Heart right ventricle (tissue), 16 donors: Measurements from ENCODE around the gene YBX1. TPM values are rescaled to one million over a fixed set of nuclear protein-coding genes. Genes with fewer than 3 reads are reported as not detected.

Experiments
- ATAC-seq, 8 donors: fragments of 200-7000 bp; cut with Tn5 transposase; one replicate each; pipeline ENCODE4 v1.9.1; 2020; ENCODE audit warnings: mild to moderate bottlenecking in 8 of 8, moderate library complexity in 8 of 8, moderate number of reproducible peaks in 1 of 8
- DNase-seq, 2 donors: peaks; one replicate each; pipeline ENCODE4 v3.0.0-alpha.2; 2020
- H3K27ac ChIP-seq, 10 donors: fragments of 200-600 bp; sonication (generic) in 2 of 10; one replicate each; pipeline versions ENCODE4 v1.5.0 to v1.8.0; 2020 to 2022; ENCODE audit warnings: mild to moderate bottlenecking in 3 of 10
- H3K27me3 ChIP-seq, 7 donors: fragments of 200-600 bp; one replicate each; pipeline ENCODE4 v1.8.0; 2021 to 2022; ENCODE audit warnings: mild to moderate bottlenecking in 2 of 7
- H3K36me3 ChIP-seq, 9 donors: fragments of 200-600 bp; sonication (generic) in 1 of 9; one replicate each; pipeline versions ENCODE4 v1.5.0 to v1.8.0; 2020 to 2022; ENCODE audit warnings: mild to moderate bottlenecking in 2 of 9
- H3K4me1 ChIP-seq, 9 donors: fragments of 200-600 bp; sonication (generic) in 1 of 9; one replicate each; pipeline versions ENCODE4 v1.5.0 to v1.8.0; 2020 to 2022; ENCODE audit warnings: mild to moderate bottlenecking in 4 of 9
- H3K4me3 ChIP-seq, 10 donors: fragments of 200-600 bp; sonication (generic) in 2 of 10; one replicate each; pipeline versions ENCODE4 v1.5.0 to v1.8.0; 2020 to 2022; ENCODE audit warnings: mild to moderate bottlenecking in 7 of 10, moderate library complexity in 2 of 10
- H3K9me3 ChIP-seq, 11 donors: fragments of 200-600 bp in 10 of 11; sonication (generic) in 2 of 11; one replicate each; pipeline versions ENCODE4 v1.5.0 to v1.8.0; 2013 to 2022; ENCODE audit warnings: mild to moderate bottlenecking in 2 of 11, control low read depth in 1 of 11, moderate library complexity in 1 of 11
- whole genome bisulfite sequencing, 2 donors: extraction: QIAGEN DNeasy Blood & Tissue Kit; methylation state at CpG; one replicate each; pipeline ENCODE4 v1.1.7; 2013; ENCODE audit warnings: inconsistent platforms in 1 of 2; 5-methylcytosine and 5-hydroxymethylcytosine counted together
- intact Hi-C, 10 donors: fragments of 100-400 bp; cut with DNase I; formaldehyde crosslinking; loops; one replicate each; pipeline versions ENCODE4 v1.11.1 to v1.14.2; 2022
- polyA plus RNA-seq, 2 donors: library from polyadenylated mRNA; stranded (reverse); fragments of 200-250 nt; gene quantifications; one replicate each; pipeline ENCODE4 v1.2.3, GENCODE V29; 2013
- total RNA-seq, 10 donors: library from RNA; stranded (reverse); fragmentation: NEBNext Ultra II Directional in 3 of 10; extraction: Animal tissue kit (Norgen Biotek cat#: 25700) in 3 of 10; gene quantifications; one replicate each; pipeline versions ENCODE4 v1.2.1 to v1.2.4, GENCODE V29; 2021 to 2023
- TF ChIP-seq, protein P1 (sequence below), 9 donors: fragments of 200-600 bp; sonication (generic) in 2 of 9; IDR thresholded peaks; one replicate each; pipeline versions ENCODE4 v1.5.0 to v1.8.0; 2021 to 2022; ENCODE audit warnings: antibody characterized with exemption in 9 of 9, mild to moderate bottlenecking in 5 of 9, moderate library complexity in 1 of 9
- donor health status: Arrhythmogenic right ventricular cardiomyopathy.
- donor health status: ischemic (EF 13 %, LVEDD 7.1; RV severe dilation, severe dysfunction).
- donor health status: healthy with polysubstance abuse.
- donor health status: DM: no; HTN: yes; CAD: no.
- donor health status: DM: no; HTN: no; CAD: no.
- donor health status: ischemic (EF 25% LVEDD 6.9; RV normal size, moderate dysfunction).
- donor health status: ischemic (EF 25% LVEDD 5.7; RV mildly dilated, moderate dysfunction).
- donor health status: healthy.
- donor health status: DM: yes; HTN: yes; CAD: no.
- donor health status: Ischemic cardiomyopathy.
- donor health status: ischemic (EF 35%, LVEDD 5.7; RV mildly dilated, moderate dysfunction).
- donor health status: nonischemic (EF 11% LVEDD 7.7; RV severe dilation, severe dysfunction).
- donor health status: DM: yes; HTN: yes; CAD: no.
- donor health status: PGD.
- donor health status: ischemic (EF 29% LVEDD 5.4; RV normal size, mild dysfunction).
- donor health status: nonischemic (EF 23%, LVEDD 6.1; RV moderate dilation, normal function).

Gene YBX1
- total and polyA plus RNA-seq, 12 donors: 300 to 1,036 (median 777) TPM

DNA sequence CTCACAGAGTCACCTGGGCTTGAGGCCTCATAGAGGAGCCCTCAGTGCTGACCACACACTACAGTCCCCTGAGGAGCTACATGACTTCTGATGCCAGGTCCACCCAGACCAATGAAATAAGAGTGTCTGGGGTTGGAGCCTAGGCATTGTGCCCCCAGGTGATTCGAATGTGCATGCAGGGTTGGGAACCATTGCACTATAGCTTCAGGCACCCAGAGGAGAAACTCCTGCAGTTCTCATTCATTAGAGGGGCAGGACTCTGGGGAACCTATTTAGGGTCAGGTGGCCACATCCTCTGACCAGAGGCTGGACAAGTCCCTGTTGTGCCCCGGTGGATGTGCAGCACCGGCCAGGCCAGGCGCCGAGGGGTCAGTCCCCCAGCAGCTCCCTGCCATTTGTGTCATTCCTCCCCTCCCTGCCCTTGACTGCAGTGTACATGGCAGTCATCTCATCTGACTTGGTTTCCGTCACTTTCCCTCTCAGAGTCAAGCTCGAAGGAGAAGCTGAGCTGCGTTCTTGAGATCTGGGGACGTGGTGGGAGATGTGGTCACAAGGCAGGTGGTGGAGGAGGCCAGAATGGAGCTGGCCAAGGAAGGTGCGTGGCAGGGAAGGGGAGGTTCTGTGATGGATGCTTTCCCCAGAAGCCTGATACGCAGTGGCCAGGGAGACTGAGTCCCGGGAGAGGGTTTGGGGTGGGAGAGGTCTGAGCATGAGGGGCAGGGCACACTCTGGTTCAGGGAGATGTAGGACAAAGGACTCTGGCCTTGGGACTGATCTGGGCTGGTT is 51.4 kb downstream of the YBX1 start:
- 88 to 93% methylated on average over 12 of the region's 12 CpGs for WGBS, 2 donors
- intact Hi-C loops: no loop called here
- no peaks in the 10 kb centered on the region for H3K9me3 ChIP-seq
- no peaks in the 10 kb centered on the region for H3K27me3 ChIP-seq
- DNase-seq (no peak), ATAC-seq (no peak)
- H3K27ac ChIP-seq: no peak overlapping the region
- TF ChIP-seq, protein P1, sequence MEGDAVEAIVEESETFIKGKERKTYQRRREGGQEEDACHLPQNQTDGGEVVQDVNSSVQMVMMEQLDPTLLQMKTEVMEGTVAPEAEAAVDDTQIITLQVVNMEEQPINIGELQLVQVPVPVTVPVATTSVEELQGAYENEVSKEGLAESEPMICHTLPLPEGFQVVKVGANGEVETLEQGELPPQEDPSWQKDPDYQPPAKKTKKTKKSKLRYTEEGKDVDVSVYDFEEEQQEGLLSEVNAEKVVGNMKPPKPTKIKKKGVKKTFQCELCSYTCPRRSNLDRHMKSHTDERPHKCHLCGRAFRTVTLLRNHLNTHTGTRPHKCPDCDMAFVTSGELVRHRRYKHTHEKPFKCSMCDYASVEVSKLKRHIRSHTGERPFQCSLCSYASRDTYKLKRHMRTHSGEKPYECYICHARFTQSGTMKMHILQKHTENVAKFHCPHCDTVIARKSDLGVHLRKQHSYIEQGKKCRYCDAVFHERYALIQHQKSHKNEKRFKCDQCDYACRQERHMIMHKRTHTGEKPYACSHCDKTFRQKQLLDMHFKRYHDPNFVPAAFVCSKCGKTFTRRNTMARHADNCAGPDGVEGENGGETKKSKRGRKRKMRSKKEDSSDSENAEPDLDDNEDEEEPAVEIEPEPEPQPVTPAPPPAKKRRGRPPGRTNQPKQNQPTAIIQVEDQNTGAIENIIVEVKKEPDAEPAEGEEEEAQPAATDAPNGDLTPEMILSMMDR (IDR thresholded peaks at IDR 0.05): no peak
- H3K36me3 ChIP-seq: no peaks in the 10 kb centered on the region
- H3K4me3 ChIP-seq: no peak overlapping the region
- peaks cover 0 to 15% (median 0%) of the 10 kb centered on the region in 9 donors for H3K4me1 ChIP-seq

DNA sequence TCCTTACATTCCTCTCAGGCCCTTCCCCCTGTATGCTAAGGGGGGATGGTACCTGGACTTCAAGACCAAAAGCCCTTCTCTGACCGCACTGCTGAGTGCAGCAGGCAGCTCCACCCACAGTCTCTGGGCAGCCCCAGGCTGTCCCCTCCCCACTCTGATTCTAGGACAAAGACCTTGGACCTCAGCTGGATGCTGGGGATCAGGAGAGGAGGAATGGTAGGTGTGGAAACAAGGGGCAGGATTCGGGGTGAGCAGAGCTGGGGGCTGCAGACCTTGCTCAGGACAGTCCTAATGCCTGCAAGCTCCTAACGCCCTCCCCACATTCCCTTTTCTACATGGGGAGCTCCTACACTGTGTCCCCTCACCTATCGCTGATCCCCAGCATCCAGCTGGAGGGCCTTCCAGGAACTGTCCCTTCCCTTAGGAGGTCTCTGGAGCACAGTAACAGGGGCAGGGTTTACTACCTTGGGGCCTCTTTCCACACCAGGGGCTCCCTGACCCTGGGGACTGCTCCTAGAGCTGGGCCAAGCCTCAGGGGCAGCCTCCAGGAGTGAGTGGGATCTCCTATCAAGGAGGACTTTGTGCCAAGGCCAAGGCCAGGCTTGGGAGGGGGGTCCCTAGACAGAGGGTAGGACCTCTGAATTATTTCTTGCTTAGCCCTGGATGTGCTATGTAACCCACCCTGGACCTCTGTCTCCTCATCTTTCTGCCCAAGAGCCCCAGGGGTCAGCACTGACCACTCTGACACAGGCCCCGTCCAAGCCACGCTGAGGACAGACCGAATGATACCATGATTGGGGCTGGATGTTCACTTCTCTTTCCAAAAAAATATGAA is 52.2 kb downstream of the YBX1 start:
- Histone ChIP-seq H3K36me3 (no peaks in the 10 kb centered on the region), H3K4me3 (no peak overlapping the region), H3K4me1 (peaks cover 0 to 15% (median 0%) of the 10 kb centered on the region in 9 donors), H3K27me3 (no peaks in the 10 kb centered on the region), H3K9me3 (no peaks in the 10 kb centered on the region), H3K27ac (no peak overlapping the region)
- TF ChIP-seq, protein P1 (IDR thresholded peaks at IDR 0.05): no peak
- intact Hi-C loops: no loop called here
- DNase-seq: no peak
- ATAC-seq: no peak
- 91 to 92% methylated on average over 7 of the region's 7 CpGs for WGBS, 2 donors

DNA sequence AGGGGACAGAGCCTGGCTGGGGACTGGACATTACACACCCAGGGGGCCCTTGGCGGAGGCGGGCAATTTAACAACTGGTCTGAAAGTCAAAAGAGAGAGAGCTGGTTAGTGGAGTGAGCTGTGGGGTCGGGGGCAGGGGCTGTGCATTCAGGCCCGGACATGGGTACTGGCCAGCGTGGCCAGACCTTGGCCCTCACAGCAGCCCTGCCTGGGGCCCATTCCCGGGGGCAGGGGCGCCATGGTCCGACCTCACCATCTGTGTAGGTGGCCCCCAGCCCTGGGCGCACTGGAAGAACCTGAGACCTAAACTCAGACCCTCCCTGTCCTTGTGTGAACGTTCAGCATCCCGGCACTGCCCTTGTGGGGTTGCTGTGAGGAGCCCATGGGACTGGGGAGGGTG is 52.8 kb downstream of the YBX1 start:
- 88 to 90% methylated on average over 11 of the region's 11 CpGs for WGBS, 2 donors
- intact Hi-C loops: no loop called here
- Histone ChIP-seq H3K27ac (no peak overlapping the region), H3K36me3 (no peaks in the 10 kb centered on the region), H3K27me3 (no peaks in the 10 kb centered on the region), H3K9me3 (no peaks in the 10 kb centered on the region), H3K4me1 (peaks cover 0 to 15% (median 0%) of the 10 kb centered on the region in 9 donors), H3K4me3 (no peak overlapping the region)
- no peak for DNase-seq
- TF ChIP-seq, protein P1 (IDR thresholded peaks at IDR 0.05): no peak
- no peak for ATAC-seq

DNA sequence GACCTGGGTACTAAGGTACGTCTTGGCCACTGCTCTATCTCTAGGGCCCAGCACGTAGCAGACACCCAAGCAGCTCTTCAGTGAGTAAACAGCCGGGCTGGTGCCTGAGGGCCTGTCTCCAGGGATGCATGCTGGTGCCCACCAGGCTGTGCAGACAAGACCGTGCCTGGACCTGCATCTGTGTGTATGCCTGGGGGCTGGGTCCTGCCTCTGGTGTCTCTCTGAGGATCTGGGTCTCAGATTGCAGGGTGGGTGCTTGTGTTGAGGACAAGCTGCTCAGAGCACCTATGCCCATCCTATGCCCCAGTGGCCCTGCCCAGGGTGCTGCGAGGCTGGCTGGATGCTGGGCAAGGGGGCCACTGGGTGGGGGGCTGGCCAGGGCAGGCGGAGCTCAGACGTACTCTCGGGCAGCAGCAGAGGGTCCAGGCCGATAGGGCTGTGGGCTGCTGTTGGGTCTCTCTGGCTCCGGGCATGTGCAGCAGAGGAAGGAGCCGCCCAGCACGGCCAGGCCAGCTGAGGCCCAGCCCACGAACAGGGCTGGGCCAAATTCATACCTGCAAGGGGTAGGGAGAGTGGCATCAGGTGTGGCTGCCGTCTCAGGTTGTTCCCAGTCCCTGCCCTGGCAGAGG is 53.4 kb downstream of the YBX1 start:
- H3K27ac ChIP-seq: no peak overlapping the region
- H3K4me3 ChIP-seq: no peak overlapping the region
- DNase-seq: no peak
- no peaks in the 10 kb centered on the region for H3K36me3 ChIP-seq
- no peak for ATAC-seq
- H3K27me3 ChIP-seq: no peaks in the 10 kb centered on the region
- peaks cover 0 to 15% (median 0%) of the 10 kb centered on the region in 9 donors for H3K4me1 ChIP-seq
- intact Hi-C loops: no loop called here
- no peaks in the 10 kb centered on the region for H3K9me3 ChIP-seq
- 87 to 91% methylated on average over 14 of the region's 14 CpGs for WGBS, 2 donors
- TF ChIP-seq, protein P1 (IDR thresholded peaks at IDR 0.05): no peak
